Measurements from ENCODE around the gene RGS6.

- TF ChIP-seq CTCF (IDR thresholded peaks at IDR 0.05; ENCODE audit: insufficient read depth, low read depth, low read length) (no peak), EZH2 (IDR thresholded peaks at IDR 0.05; ENCODE audit: insufficient read depth, low read length) (no peak)
Measured at GRCh38 chr14:72124171-72124570, 191.9 kb downstream of the RGS6 start.

All from astrocyte (in vitro differentiated cells and primary cell).